ENCODE results near the gene SLC38A11. TPM values are rescaled to one million over a fixed set of nuclear protein-coding genes. Genes with fewer than 3 reads are reported as not detected.

Gene SLC38A11
- total and polyA plus RNA-seq, 2 of the 13 experiments (the other 11 are each of a cell fraction or from before 2014, with no cell fraction given): 14.0 to 14.3 TPM

GRCh38 chr2:164869420-164869772 lies 85.9 kb downstream of the SLC38A11 start:
- POLR2A ChIA-PET: no interaction called here
- Histone ChIP-seq H3K4me3 (replicated peaks in 1 of 3; ENCODE audit: insufficient read depth in 1 of 3, low read depth in 2 of 3, low read length in 3 of 3) (no peak overlapping the region), H3K4me1 (ENCODE audit: insufficient read depth, low read length) (peaks cover 34% of the 10 kb centered on the region), H3K27ac (ENCODE audit: extremely low read length, insufficient read depth, low read length) (no peak overlapping the region), H3K9ac (ENCODE audit: insufficient read depth, low read depth, low read length) (no peak overlapping the region), H3K79me2 (ENCODE audit: insufficient read depth, low read length) (no peaks in the 10 kb centered on the region), H4K20me1 (ENCODE audit: insufficient read depth, low read length) (no peaks in the 10 kb centered on the region), H3K9me3 (ENCODE audit: low read length) (no peaks in the 10 kb centered on the region), H2AFZ (ENCODE audit: low read length) (no peak overlapping the region), H3K4me2 (ENCODE audit: low read depth, low read length) (no peak overlapping the region), H3K36me3 (replicated peaks in 1 of 2; ENCODE audit: control insufficient read depth in 1 of 2, insufficient read depth in 2 of 2, low read length in 2 of 2) (no peaks in the 10 kb centered on the region), H3K27me3 (ENCODE audit: control insufficient read depth in 1 of 2, insufficient read depth in 2 of 2, low read length in 2 of 2) (no peaks in the 10 kb centered on the region)
- in situ Hi-C loops (cut with HindIII; ENCODE audit: extremely low pct_ligation_motif_present, low pct_unique_long_range_greater_than_20kb): no loop called here
- ATAC-seq: no peak
- CTCF ChIA-PET (ENCODE audit: low intra/inter-chr PET ratio, low total read pairs): no interaction called here
- no TSS peak for BruUV-seq (replicated peaks)
- intact Hi-C loops (cut with micrococcal nuclease; ENCODE audit: unreplicated experiment): no loop called here
- no peak for DNase-seq (ENCODE audit: low spot score)
- no peak for FAIRE-seq
- TF ChIP-seq ZNF800 (CRISPR knock-in tag; IDR thresholded peaks at IDR 0.05) (no peak), ZNF224 (CRISPR knock-in tag; IDR thresholded peaks at IDR 0.05) (no peak), SOX5 (CRISPR knock-in tag; IDR thresholded peaks at IDR 0.05; ENCODE audit: borderline replicate concordance) (no peak), ZNF563 (CRISPR knock-in tag; IDR thresholded peaks at IDR 0.05) (no peak), ZSCAN9 (CRISPR knock-in tag; IDR thresholded peaks at IDR 0.05; ENCODE audit: borderline replicate concordance) (no peak), ERF (CRISPR knock-in tag; IDR thresholded peaks at IDR 0.05) (no peak)
- TF ChIP-seq, protein P1, sequence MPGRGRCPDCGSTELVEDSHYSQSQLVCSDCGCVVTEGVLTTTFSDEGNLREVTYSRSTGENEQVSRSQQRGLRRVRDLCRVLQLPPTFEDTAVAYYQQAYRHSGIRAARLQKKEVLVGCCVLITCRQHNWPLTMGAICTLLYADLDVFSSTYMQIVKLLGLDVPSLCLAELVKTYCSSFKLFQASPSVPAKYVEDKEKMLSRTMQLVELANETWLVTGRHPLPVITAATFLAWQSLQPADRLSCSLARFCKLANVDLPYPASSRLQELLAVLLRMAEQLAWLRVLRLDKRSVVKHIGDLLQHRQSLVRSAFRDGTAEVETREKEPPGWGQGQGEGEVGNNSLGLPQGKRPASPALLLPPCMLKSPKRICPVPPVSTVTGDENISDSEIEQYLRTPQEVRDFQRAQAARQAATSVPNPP (CRISPR knock-in tag; IDR thresholded peaks at IDR 0.05): no peak
- TF ChIP-seq, protein P2, sequence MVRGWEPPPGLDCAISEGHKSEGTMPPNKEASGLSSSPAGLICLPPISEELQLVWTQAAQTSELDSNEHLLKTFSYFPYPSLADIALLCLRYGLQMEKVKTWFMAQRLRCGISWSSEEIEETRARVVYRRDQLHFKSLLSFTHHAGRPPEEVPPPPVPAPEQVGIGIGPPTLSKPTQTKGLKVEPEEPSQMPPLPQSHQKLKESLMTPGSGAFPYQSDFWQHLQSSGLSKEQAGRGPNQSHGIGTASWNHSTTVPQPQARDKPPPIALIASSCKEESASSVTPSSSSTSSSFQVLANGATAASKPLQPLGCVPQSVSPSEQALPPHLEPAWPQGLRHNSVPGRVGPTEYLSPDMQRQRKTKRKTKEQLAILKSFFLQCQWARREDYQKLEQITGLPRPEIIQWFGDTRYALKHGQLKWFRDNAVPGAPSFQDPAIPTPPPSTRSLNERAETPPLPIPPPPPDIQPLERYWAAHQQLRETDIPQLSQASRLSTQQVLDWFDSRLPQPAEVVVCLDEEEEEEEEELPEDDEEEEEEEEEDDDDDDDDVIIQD (CRISPR knock-in tag; IDR thresholded peaks at IDR 0.05; ENCODE audit: low read depth): no peak

All from HepG2 (cell line).